ENCODE measurements around the gene PRKAR1A. TPM values are rescaled to one million over a fixed set of nuclear protein-coding genes. Genes with fewer than 3 reads are reported as not detected.

The PRKAR1A gene
- total RNA-seq, 1 donor from 2014 or later, result 389 TPM

DNA sequence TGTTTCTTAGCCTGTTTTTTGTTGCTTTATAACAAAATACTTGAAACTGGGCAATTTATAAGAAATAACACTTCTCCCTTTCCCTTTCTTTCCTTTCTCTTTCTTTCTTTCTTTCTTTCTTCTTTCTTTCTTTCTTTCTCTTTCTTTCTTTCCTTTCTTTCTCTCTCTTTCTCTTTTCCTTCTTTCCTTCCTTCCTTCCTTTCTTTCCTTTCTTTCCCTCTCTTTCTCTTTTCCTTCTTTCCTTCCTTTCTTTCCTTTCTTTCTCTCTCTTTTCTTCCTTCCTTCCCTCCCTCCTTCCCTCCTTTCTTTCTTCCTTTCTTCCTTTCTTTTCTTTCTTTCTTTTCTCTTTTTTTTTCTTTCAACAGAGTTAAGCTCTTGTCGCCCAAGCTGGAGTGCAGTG, 61.1 kb downstream of the PRKAR1A start:
- DNase-seq (no peak), ATAC-seq (no peak)
- intact Hi-C loops (cut with DNase I), result no loop called here
- TF ChIP-seq, protein P1, sequence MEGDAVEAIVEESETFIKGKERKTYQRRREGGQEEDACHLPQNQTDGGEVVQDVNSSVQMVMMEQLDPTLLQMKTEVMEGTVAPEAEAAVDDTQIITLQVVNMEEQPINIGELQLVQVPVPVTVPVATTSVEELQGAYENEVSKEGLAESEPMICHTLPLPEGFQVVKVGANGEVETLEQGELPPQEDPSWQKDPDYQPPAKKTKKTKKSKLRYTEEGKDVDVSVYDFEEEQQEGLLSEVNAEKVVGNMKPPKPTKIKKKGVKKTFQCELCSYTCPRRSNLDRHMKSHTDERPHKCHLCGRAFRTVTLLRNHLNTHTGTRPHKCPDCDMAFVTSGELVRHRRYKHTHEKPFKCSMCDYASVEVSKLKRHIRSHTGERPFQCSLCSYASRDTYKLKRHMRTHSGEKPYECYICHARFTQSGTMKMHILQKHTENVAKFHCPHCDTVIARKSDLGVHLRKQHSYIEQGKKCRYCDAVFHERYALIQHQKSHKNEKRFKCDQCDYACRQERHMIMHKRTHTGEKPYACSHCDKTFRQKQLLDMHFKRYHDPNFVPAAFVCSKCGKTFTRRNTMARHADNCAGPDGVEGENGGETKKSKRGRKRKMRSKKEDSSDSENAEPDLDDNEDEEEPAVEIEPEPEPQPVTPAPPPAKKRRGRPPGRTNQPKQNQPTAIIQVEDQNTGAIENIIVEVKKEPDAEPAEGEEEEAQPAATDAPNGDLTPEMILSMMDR (IDR thresholded peaks at IDR 0.05), result no peak
- Histone ChIP-seq H3K4me3 (no peak overlapping the region), H3K4me1 (peaks cover 19% of the 10 kb centered on the region), H3K36me3 (no peaks in the 10 kb centered on the region), H3K9me3 (no peaks in the 10 kb centered on the region), H3K27me3 (no peaks in the 10 kb centered on the region), H3K27ac (no peak overlapping the region)

DNA sequence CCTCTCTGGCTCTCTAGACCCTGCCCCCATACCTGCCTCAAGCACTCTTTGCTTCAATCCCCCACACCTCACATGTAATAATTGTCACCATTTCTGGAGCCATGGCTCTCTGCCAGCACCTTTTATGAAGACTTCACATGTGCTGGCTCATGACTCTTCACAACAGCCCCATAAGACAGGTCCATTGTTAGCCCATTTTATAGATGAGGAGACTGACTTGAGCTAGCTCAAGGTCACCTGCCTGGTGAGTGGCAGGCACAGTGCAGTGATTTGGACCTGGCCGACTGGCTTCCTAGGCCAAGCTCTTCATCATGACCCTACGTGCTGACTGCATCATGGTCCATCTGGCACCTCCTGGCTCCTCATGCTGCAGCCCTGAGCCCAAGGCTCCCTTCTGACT, 63.9 kb downstream of the PRKAR1A start:
- H3K9me3 ChIP-seq, result no peaks in the 10 kb centered on the region
- no peak overlapping the region for H3K4me3 ChIP-seq
- ATAC-seq (no peak), DNase-seq (no peak)
- intact Hi-C loops (cut with DNase I), result no loop called here
- TF ChIP-seq, protein P1 (IDR thresholded peaks at IDR 0.05), result no peak
- H3K36me3 ChIP-seq, result no peaks in the 10 kb centered on the region
- H3K27ac ChIP-seq, result no peak overlapping the region
- H3K4me1 ChIP-seq, result peaks cover 33% of the 10 kb centered on the region
- no peaks in the 10 kb centered on the region for H3K27me3 ChIP-seq

DNA sequence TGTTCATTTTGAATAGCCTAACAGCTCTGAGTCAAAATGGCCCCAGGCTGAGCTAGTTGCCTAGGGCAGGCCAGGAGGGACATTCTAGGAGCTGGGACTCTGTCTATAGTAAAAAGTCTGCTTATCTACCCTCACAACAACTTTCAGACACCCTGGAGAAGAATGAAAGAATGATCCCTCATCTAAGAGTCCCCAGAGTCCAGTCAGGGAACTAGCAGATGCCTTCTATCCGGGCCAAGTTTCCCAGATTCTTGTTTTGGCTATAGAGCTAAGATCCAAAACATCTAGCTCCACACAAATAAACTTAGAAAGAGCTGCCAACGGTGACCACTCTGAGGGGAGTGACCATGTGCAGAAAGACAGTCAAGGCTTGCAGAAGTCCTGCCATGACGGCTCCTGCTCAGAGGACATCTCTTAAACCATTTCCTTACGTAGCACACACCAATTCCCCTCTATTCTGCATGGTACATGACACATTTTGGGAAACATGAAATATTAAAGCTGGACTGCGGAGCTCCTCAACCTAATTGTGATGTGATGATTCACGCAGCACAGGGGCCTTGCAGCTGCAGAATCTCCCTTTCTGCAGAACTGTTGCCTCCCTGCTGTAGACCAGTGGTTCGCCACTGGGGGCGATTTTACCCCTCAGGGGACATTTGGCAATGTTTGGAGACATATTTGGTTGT, 64.7 kb downstream of the PRKAR1A start:
- intact Hi-C loops (cut with DNase I), result no loop called here
- H3K4me3 ChIP-seq, result no peak overlapping the region
- DNase-seq (no peak), ATAC-seq (no peak)
- peaks cover 32% of the 10 kb centered on the region for H3K4me1 ChIP-seq
- H3K27ac ChIP-seq, result no peak overlapping the region
- H3K9me3 ChIP-seq, result no peaks in the 10 kb centered on the region
- no peaks in the 10 kb centered on the region for H3K27me3 ChIP-seq
- H3K36me3 ChIP-seq, result no peaks in the 10 kb centered on the region
- TF ChIP-seq, protein P1 (IDR thresholded peaks at IDR 0.05), result no peak

DNA sequence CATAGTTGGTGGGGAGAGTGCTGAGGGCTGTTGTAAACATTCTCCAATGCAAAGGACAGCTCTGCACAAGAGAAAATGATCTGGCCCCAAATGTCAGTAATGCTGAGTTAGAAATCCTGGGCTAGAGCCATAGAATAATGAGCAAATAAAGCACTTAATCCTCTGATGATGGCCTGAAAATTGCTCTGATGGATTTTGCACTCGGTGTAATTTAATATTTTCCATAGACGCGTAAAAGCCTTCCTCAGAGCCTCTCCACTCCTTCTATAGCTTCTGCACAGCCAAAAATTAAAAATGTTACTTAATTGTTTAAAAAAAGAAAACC, 65.2 kb downstream of the PRKAR1A start:
- intact Hi-C loops (cut with DNase I), result no loop called here
- no peaks in the 10 kb centered on the region for H3K9me3 ChIP-seq
- no peak overlapping the region for H3K4me3 ChIP-seq
- TF ChIP-seq, protein P1 (IDR thresholded peaks at IDR 0.05), result no peak
- no peaks in the 10 kb centered on the region for H3K27me3 ChIP-seq
- no peaks in the 10 kb centered on the region for H3K36me3 ChIP-seq
- H3K4me1 ChIP-seq, result peaks cover 28% of the 10 kb centered on the region
- no peak for ATAC-seq
- no peak for DNase-seq
- H3K27ac ChIP-seq, result no peak overlapping the region

DNA sequence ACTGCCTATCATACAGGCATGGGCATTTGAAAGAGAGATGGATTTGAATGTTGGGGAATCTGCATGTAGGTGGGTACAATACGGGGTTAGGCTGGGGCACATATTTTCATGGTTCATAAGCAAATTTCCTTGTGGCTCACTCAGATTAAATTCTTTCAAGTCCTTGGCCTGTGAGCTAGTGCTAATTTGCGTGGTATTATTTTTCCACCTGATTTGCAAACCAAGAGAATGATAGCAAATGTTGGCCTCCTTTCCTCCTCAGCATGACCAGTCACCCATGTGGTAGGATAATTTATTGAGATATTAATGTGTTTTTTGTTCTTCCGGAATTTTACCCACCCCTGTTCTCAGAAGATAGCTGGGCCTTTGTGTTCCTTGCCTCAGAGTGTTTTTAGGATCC, 66.0 kb downstream of the PRKAR1A start:
- no peaks in the 10 kb centered on the region for H3K36me3 ChIP-seq
- TF ChIP-seq, protein P1 (IDR thresholded peaks at IDR 0.05), result no peak
- no peak for DNase-seq
- no peak for ATAC-seq
- peaks cover 28% of the 10 kb centered on the region for H3K4me1 ChIP-seq
- no peaks in the 10 kb centered on the region for H3K27me3 ChIP-seq
- no peaks in the 10 kb centered on the region for H3K9me3 ChIP-seq
- intact Hi-C loops (cut with DNase I), result no loop called here
- no peak overlapping the region for H3K27ac ChIP-seq
- no peak overlapping the region for H3K4me3 ChIP-seq
